ENCODE data around the gene IKZF1.
A peak's percentile ranks its signal among the peaks of the same experiment; 100 is the strongest.

IKZF1 gene

GRCh38 chr7:50334341-50334994 lies 30.0 kb downstream of the IKZF1 start:
- Histone ChIP-seq H3K36me3 (replicated peaks; ENCODE audit: low read depth, low read length) (peaks cover 55% of the 10 kb centered on the region), H3K9me3 (ENCODE audit: insufficient read depth, low read length) (no peaks in the 10 kb centered on the region), H3K27me3 (ENCODE audit: low read depth, low read length) (no peaks in the 10 kb centered on the region), H3K4me2 (ENCODE audit: low read length) (peak overlapping the region; percentile 75), H2AFZ (ENCODE audit: low read depth, low read length) (no peak overlapping the region), H3K4me3 (ENCODE audit: low read length) (peak overlapping the region; percentile 62; the same call in 1 of the 2 replicates), H3K9ac (ENCODE audit: low read length) (peak overlapping the region; percentile 68; the same call in 1 of the 2 replicates), H3K4me1 (ENCODE audit: low read length) (peaks cover 100% of the 10 kb centered on the region), H3K27ac (ENCODE audit: low read length) (peak overlapping the region; percentile 98), H3K79me2 (ENCODE audit: low read length) (peaks cover 100% of the 10 kb centered on the region), H4K20me1 (ENCODE audit: insufficient read depth, low read length) (peaks cover 84% of the 10 kb centered on the region)
- TF ChIP-seq EZH2phosphoT487 (IDR thresholded peaks at IDR 0.05; ENCODE audit: low read depth) (no peak), CTCF (IDR thresholded peaks at IDR 0.05; ENCODE audit: low read depth, low read length) (no peak)

- H3K9me3 ChIP-seq (ENCODE audit: insufficient read depth, low read length) = no peaks in the 10 kb centered on the region
- H4K20me1 ChIP-seq (ENCODE audit: insufficient read depth, low read length) = peaks cover 88% of the 10 kb centered on the region
- H3K9ac ChIP-seq (ENCODE audit: low read length) = peak overlapping the region; percentile 68
- no peaks in the 10 kb centered on the region for H3K27me3 ChIP-seq (ENCODE audit: low read depth, low read length)
- peaks cover 48% of the 10 kb centered on the region for H3K36me3 ChIP-seq (replicated peaks; ENCODE audit: low read depth, low read length)
- H3K4me3 ChIP-seq (ENCODE audit: low read length) = peak overlapping the region; percentile 62
- H2AFZ ChIP-seq (ENCODE audit: low read depth, low read length) = no peak overlapping the region
- peaks cover 100% of the 10 kb centered on the region for H3K79me2 ChIP-seq (ENCODE audit: low read length)
- H3K27ac ChIP-seq (ENCODE audit: low read length) = peak overlapping the region; percentile 98
- peaks cover 100% of the 10 kb centered on the region for H3K4me1 ChIP-seq (ENCODE audit: low read length)
- H3K4me2 ChIP-seq (ENCODE audit: low read length) = peak overlapping the region; percentile 75
- TF ChIP-seq CTCF (IDR thresholded peaks at IDR 0.05; ENCODE audit: low read depth, low read length) (no peak), EZH2phosphoT487 (IDR thresholded peaks at IDR 0.05; ENCODE audit: low read depth) (no peak)
These were observed 30.8 kb downstream of the IKZF1 start for GRCh38 chr7:50335230-50335794.

GRCh38 chr7:50335795-50336754 lies 31.6 kb downstream of the IKZF1 start:
- H3K79me2 ChIP-seq (ENCODE audit: low read length) = peaks cover 100% of the 10 kb centered on the region
- H3K27ac ChIP-seq (ENCODE audit: low read length) = peak overlapping the region; percentile 98

More at GRCh38 chr7:50335795-50336754, 31.6 kb downstream of the IKZF1 start:
- TF ChIP-seq EZH2phosphoT487 (IDR thresholded peaks at IDR 0.05; ENCODE audit: low read depth) (no peak), CTCF (IDR thresholded peaks at IDR 0.05; ENCODE audit: low read depth, low read length) (peak; percentile 49)
- Histone ChIP-seq H3K27me3 (ENCODE audit: low read depth, low read length) (no peaks in the 10 kb centered on the region), H3K9me3 (ENCODE audit: insufficient read depth, low read length) (no peaks in the 10 kb centered on the region), H3K4me1 (ENCODE audit: low read length) (peaks cover 100% of the 10 kb centered on the region), H3K4me2 (ENCODE audit: low read length) (peak overlapping the region; percentile 75), H2AFZ (ENCODE audit: low read depth, low read length) (no peak overlapping the region), H3K9ac (ENCODE audit: low read length) (peak overlapping the region; percentile 68), H4K20me1 (ENCODE audit: insufficient read depth, low read length) (peaks cover 89% of the 10 kb centered on the region), H3K4me3 (ENCODE audit: low read length) (peak overlapping the region; percentile 62), H3K36me3 (replicated peaks; ENCODE audit: low read depth, low read length) (peaks cover 45% of the 10 kb centered on the region)

Data from OCI-LY3 (cell line).